Stimulated activated CD4-positive, alpha-beta T cell treated with anti-CD3 and anti-CD28 coated beads, Interleukin-12 subunit alpha, Interleukin-12 subunit beta, amount 100 ng/mL, for 48 hours (primary cell): Measurements from ENCODE around the gene HAUS2.
"Not testable (repeated sequence)": the region's sequence is repeated elsewhere in the genome, so short reads cannot be mapped to it uniquely, and the experiment has no call there.

Experiments
- DNase-seq, 3 donors: peaks; one replicate each; pipeline ENCODE4 v3.0.0-alpha.2; 2020; ENCODE audit warnings: low read depth in 2 of 3, low spot score in 1 of 3

Gene HAUS2

DNA sequence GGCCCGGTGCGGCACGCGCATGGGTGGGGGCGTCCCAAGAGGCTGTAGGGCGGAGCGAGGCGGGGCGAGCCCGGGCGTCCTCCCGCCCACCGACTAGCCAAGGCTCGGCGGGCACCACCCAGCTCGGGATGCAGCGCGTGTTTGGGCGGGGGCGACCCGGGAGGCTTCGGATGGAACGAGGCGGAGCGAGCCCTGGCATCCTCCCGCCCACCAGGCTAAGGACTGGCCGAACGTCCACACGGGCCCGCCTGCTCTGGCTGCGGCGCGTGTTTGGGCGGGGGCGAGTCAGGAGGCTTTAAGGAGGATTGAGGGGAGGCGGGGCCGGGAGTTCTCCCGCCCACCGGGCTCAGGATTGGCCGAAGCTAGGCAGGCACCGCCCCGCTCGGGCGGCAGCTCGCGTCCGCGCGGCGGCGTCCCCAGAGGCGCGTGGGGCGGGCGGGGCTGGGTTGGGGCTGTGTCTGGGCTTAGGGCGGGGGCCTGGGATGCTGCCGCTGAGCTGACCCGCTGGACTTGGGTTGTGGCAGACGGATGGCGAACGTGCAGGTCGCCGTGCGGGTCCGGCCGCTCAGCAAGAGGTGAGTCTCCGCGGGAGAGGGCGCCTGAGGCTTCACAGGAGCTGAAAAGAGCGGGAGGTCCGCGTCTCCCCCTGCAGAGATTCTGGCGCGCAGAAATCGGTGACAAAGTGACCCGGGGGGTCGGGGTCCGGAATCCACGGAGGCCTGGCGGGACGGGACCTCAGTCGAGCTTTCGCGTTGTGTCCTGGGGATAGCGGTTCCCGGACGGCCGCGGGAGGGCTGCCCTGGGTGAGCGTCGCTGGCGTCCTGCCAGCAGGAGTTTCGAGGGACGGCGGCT is 26.8 kb downstream of the HAUS2 start, which contains the start of gene STARD9:
Gene STARD9, plus strand, starts transcription at position 419 of the 852 bp plus-strand sequence. Its CDS starts 110 bp downstream, at position 529.
- DNase-seq, result peak; percentile 90 to 93 (median 92)

DNA sequence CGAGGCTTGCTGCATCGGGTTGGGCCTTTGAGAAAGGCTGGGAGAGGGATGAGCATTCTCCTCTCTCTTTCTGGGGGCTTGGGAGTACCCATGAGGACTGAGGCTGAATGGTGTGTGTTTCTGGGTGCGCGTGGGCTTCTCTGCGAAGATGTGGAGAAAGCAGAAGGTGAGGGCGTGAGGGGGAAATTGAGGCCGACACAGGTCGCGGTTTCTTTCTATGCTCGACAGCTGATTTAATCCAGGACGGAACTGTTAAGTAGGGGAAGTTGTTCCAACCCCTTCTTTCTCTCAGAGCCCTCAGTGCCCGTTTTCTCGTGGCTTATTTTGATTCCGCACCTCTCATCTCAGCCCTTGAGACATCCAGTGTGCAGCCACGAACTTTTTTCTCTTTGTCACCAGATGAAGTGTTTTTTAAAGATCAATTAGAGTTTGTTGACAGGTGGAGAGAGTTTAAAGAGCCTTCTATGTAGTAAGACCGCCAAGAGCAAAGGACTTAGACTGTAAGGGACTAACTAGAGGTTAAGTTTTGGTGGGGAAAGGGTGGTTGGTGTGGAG is 27.5 kb downstream of the HAUS2 start:
- DNase-seq, result no peak

DNA sequence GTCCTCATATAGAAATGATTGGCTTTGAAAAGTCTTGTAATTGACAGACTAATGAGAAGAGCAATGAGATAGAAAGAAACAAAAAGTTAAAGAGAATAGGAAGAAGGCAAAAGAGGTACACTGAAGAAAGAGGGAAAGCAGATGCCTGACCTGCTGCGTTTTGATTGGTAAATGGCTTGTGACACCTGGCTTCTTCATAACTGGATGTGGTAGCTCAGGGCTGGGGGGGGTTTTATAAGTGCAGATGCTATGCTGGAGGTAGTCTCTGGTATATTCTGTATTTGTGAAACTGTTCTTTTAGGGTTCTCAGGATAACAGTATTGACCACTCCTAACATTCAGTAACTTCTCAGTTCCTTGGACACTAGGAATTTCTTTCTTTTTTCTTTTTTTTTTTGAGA is 28.1 kb downstream of the HAUS2 start:
- no peak for DNase-seq

DNA sequence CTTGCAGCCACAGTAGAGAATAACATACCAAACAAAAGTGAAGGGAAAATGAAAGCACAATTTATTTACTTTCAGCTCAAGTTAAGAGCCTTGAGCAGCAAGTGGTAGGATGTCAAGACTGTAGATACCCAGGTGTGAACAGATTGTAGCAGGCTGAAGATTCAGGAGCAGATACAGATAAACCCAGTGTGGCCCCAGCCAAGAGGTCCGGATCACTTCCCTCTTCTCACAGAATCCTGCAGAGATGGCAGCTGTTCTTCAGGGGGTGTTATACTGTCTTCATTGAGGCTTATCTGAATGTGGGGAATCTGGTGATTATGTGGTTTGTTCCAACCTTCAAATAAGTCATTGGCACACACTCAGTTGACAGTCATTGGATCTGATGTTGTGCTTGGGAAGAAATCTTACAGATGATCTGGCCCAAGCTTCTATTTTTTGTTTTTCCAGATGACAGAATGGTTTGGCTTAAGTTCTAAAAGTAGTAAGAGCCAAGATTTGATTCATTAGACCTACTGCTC is 28.9 kb downstream of the HAUS2 start:
- no peak for DNase-seq

DNA sequence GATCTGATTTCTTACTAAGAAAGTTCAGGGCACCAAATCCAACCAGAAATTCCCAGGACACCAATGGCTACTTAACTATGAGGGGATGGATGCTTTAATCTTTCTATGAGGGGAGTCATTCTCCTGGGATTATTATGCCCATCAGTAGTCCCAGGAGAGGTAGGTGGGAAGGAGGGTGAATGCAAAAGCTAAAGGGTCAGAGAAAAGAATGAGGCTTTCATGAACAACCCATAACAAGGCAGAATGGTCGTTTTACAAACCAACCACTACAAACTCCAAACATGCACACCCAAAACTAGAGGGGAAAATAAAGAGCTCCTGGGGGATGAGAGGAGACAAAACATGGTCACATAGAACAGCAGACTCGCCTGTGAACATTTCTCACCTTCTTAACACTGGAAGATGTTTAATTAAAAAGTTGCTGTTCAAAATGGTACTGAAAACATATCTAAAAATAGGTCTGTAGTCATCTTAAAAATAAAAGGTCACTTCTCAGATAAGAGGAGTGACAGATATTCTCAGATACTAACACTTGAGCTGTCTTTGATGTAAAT is 30.4 kb downstream of the HAUS2 start:
- DNase-seq, result no peak

DNA sequence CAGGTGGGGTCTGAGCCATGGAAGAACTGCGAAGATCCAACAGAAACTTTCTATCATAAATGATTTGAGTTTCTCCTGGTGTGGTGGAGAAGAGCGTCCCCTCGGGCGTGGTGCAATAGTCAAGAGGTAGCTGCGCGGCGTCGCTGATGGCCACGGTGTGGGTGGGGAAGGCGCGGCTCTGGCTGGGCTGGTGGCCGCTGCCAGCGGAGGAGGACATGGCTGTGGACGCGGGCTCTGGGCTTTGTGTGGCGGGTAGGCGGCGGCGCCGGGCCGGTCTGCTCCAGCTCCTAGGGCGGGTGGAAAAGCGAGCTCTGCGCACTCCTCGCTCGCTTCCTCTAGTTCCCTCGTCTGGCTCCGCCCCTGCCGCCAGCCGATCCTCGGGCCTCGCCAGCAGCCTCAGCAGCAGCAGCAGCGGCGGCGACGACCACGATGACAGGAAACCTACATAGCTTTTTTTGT is 32.7 kb downstream of the HAUS2 start:
- peak; percentile 47 to 76 (median 64) for DNase-seq

DNA sequence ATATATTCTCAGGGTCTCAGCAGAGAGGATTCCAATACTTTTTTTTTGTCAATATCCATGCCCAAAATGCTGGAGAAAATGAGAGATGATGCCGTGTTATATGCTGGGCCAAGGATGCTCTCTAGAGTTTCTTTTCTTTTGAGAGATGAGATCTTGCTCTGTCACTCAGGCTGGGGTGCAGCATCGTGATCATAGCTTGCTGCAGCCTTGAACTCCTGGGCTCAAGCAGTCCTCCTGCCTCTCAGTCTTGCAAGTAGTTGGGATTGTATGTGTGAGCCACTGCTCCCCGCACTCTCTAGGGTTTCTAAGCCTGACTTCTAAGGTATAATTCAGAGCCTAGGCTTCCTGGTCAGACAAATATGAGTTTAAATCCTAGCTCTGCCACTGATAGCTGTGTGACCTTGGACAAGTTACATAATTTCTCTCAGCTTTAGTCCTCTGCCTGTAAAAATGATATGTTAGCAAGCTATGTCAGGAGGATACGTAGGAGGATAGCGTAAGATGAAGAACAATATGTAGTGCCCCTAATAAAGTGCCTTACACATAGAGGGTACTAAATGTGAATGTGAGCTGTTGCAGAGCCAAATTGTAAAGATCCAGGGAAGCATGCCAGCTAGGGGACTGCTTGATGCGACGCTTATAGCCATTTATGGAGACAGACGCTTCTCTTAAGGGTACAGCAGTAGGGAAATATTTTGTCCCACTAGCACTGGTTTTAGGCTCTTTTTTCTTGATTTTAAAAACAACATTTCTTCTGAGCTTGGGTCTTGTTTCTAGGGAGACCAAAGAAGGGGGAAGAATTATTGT is 34.1 kb downstream of the HAUS2 start:
- no peak for DNase-seq

DNA sequence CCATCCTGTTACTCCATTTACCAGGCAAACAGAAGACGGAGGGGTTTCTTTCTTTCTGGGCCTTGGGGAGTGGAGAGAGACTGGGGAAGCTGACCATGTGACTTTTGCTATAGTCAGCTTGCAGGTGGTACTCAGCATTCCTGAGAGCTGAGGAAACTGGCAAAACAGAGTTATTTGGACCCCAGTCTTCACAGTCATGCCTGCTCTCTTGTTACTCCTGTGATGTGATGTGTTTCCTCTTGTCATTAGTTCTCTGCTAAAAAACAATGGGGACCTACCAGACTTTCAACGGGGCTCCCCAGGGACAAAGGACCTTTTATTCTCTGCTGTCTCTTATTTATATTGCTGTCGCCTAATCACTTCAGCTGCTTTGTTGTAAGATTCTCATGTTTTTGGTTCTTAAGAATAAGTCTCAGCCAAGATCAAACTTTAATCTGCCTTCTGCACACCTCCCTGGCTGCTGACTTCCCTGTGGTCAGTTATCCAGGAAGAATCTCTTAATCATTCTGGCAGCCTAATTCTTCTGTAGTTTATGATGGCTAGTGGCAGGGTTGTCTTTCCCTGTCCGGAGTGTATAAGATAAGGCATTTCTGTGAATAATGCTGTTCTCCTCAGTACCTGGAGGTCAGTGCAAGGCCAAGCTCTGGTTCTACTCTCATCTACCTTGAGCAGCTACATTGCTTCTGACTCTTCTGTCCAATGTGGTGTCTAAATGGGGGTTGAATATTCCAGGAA is 35.6 kb downstream of the HAUS2 start:
- DNase-seq, result no peak

DNA sequence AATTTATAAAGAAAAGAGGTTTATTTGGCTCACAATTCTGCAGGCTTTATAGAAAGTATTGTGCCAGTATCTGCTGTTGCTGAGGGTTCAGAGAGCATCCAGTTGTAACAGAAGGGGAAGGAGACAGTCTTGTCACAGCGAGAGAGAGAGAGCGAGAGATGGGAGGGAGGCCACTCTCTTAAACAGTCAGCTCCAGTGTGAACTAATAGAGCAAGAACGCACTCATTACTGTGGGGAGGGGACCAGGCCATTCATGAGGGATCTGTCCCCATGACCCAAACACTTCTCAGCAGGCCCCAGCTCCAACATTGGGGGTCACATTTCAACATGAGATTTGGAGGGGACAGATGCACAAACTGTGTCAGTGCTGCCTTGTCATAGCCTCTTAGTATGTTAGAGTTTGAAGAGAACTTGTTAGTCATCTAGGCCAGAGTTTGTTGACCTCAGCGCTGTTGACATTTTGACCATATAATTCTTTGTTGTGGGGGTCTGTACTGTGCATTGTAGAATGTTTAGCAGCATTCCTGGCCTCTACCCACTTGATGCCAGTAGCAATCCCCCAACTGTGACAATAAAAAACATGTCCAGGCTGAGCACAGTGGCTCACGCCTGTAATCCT is 42.1 kb downstream of the HAUS2 start:
- DNase-seq, result no peak

DNA sequence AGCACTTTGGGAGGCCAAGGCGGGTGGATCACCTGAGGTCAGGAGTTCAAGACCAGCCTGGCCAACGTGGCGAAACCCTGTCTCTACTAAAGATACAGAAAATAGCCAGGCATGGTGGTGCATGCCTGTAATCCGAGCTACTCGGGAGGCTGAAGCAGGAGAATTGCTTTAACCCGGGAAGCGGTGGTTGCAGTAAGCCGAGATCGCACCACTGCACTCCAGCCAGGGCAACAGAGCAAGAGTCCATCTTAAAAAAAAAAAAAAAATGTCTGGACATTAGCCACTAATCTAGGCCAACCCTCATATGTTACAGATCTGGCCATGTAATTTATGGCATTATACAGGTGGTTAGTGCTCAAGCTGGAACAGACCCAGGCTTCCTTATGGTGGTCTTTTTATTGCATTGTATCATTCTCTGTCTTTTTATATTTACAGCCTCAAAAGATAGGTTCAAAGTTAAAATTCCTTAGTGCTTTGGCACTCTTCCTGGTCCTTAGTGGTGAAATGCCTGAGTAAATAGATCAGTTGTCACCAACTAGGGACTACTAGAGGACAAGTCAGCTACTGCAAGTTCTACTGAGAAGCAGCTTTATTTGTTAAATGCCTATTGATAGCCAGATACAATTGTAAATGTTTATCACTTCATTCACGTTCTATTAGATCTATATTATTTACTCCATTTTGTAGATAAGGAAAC is 42.7 kb downstream of the HAUS2 start:
- DNase-seq, result no peak

DNA sequence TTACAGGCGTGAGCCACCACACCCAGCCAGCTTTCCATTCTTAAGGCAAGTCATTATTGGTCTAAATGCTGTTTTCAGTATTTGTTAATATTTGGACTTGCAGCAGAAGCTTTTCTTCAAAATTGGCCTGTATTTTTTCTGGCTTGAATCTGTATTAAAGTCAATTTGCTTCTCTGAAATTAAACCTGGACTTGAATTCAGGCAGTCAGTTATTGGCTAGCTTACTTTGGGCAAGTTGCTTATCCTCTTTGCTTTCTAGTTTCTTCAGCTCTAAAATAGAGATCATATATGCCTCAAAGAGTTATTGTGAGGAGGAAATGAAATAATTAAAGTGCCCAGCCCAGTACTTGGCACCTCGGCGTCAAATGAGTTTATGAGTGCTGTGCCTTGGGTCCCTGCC is 44.1 kb downstream of the HAUS2 start:
- no peak for DNase-seq

DNA sequence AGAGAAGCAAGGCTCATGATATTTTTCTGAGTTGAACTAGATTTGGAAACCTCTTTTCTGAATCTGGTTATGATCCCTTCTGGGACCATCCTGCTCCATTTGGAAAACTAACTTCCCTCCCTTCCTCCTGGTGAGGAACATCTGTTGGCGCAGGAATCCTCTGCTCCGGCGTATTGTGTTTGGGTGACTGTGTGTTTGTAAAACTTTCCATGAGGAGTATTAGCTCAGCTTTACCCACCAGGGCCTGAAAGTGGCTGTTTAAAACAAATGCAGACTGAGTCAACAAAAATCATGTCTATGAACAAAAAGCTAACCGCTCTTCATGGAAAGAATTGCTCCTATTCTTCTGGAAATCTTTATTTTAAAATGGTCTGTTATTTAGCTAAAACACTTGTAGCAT is 44.5 kb downstream of the HAUS2 start:
- DNase-seq, result no peak

DNA sequence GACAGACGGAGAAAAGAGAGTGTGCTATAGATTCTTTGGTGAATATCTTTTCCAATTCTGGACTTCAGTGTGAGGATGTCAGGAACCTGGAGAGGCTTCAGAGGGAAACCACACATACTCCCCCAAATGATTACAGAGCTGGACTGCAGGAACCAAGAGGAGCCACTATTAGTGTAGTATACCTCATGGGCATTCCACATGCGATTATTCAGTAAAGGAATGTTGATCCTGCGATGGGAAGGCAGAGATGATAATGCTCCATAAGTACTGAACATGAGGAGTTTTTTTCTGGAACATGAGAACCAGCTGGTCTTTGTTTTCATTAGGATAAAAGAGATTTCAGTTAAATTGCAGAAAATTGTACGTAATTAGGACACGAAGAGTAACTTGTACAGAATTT is 45.5 kb downstream of the HAUS2 start:
- DNase-seq, result no peak

DNA sequence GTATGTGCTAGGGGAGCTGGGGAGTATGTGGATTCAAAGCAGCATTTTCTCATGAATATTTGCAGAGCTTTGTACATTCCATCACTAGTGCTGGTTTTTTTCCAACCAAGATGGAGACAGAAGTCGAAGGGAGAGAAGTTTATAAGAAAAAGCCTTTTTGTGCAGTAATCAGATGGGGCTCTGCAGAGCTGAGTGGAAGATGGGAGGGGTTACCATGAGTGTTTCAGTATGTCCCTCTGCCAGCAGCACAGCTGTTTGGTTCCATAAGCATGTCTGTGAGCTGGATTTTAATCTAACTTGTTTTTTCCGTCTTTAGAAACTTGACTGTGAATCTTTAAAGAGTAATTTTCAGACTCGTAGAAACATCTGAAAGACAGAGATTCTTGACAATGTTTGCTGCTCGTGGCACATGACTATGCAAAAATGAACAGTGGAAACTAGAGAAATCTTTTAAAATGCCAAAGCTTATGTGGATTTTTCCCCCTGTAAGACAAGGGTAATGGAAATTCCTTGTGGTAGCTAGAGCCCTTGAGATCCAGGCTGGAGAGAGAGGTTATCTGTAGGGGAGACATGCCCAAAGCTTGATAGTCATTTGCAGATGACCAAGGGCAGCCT is 47.1 kb downstream of the HAUS2 start:
- no peak for DNase-seq

DNA sequence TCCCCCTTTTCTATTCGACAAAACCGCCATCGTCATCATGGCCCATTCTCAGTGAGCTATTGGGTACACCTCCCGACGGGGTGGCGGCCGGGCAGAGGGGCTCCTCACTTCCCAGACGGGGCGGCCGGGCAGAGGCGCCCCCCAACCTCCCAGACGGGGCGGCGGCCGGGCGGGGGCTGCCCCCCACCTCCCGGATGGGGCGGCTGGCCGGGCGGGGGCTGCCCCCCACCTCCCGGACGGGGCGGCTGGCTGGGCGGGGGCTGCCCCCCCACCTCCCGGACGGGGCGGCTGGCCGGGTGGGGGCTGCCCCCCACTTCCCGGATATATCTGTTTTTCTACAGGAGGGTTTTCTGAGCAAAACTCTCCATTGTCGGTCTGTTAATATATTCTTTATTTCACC is 52.7 kb downstream of the HAUS2 start:
- not testable (repeated sequence) for DNase-seq

DNA sequence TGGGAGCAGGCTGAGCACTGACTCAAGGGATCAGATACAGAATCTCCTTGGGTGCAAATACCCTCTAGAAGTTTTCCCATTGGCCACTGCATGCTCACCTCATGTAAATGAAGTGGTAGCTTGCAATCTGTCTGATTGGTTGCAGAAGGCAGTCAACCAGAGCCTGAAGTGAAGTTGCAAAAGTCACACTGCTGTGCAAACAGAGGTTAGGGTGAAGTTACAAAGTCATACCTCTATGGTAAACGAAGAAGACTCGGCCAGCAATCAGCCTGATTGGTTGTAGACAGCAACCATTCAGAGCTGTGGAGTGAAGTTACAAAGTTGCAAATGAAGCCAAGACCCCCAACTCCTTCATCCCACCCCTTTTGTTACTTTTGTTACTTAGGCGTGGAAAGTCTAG is 53.9 kb downstream of the HAUS2 start:
- DNase-seq, result no peak

DNA sequence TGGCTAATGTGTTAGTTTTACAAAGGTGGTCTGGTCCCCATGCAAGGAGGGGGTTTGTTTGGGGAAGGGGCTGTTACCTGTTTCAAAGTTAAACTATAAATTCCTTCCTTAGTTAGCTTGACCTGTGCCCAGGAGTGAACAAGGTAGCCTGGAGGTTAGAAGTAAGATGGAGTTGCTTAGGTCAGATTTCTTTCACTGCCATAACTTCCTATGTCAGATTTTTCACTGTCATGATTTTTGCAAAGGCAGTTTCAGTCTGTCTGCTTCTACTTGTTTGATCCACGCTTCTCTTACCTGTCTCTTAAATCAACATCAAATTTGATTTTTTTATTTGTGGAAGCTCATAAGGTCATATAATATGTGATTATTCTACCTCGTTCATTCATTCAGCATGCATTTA is 55.3 kb downstream of the HAUS2 start:
- no peak for DNase-seq

DNA sequence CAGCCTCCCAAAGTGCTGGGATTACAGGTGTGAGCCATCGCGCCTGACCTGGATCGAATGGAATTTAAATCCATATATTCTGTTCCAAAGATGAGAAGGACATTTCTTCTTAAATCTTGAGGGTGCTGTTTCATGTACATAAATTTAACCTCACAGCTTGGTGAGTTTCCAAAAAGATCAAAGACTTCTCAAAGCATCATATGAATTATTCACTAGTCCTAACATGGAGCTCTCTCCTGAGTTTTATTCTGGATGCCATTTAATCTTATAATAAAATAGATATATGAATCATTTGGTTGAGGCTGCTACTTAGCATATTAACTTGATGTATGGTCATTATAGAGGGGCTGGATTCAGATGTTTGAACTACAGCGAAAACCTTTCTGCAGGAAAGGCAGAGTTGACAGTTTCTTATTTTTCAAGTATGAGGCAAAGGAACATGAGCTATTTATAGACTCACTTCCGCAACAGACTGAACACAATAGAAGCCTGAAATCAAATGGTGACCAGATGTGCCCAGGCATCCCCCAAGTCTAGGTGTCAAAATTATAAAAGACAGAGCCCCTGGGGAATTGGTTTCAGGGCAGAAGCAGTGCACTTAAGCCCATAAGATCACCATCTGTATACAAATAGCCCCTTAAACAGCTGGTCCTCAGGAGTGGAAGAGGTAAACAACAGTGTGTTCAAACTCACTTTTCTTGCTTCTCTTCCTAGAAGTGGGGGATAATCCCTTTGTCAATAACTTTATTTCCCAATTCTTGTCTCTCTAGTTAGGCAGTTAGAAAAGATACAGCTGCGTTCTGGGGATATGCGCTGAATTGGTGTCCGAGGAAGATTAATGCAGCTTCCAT is 56.5 kb downstream of the HAUS2 start:
- DNase-seq, result no peak
